GM18858 (cell line): Measurements from ENCODE around the gene SLC16A1.
"Not testable (repeated sequence)": the region's sequence is repeated elsewhere in the genome, so short reads cannot be mapped to it uniquely, and the experiment has no call there.

ENCODE experiments used
- ATAC-seq: cut with Tn5 transposase; IDR thresholded peaks from one replicate; pipeline ENCODE4 v1.9.1; 2021; ENCODE audit not compliant: unreplicated experiment

Gene SLC16A1

GRCh38 chr1:112955773-112956543, at the start of gene SLC16A1:
SLC16A1 (minus strand) TSS chr1:112956196; CDS start chr1:112929308, 26,888 bp downstream.
- peak; percentile 55 for ATAC-seq

GRCh38 chr1:113003751-113004690, 48.0 kb upstream of the SLC16A1 start:
- ATAC-seq: no peak

- no peak for ATAC-seq
These were observed 46.3 kb upstream of the SLC16A1 start for GRCh38 chr1:113002297-113002696.

GRCh38 chr1:112998592-112999235, 42.7 kb upstream of the SLC16A1 start:
- no peak for ATAC-seq

GRCh38 chr1:112997781-112998180, 41.8 kb upstream of the SLC16A1 start:
- no peak for ATAC-seq

- ATAC-seq: no peak
These were observed 39.9 kb upstream of the SLC16A1 start for GRCh38 chr1:112995890-112996289.

- not testable (repeated sequence) for ATAC-seq
These were observed 39.0 kb upstream of the SLC16A1 start for GRCh38 chr1:112995021-112995420.

- ATAC-seq: no peak
These were observed 36.8 kb upstream of the SLC16A1 start for GRCh38 chr1:112992780-112993179.

GRCh38 chr1:112991402-112992120, 35.6 kb upstream of the SLC16A1 start:
- ATAC-seq: no peak

- ATAC-seq: no peak
These were observed 34.3 kb upstream of the SLC16A1 start for GRCh38 chr1:112990271-112990670.

GRCh38 chr1:112988367-112988766, 32.4 kb upstream of the SLC16A1 start:
- ATAC-seq: no peak

- no peak for ATAC-seq
These were observed 29.1 kb upstream of the SLC16A1 start for GRCh38 chr1:112985123-112985522.

GRCh38 chr1:112983537-112984131, 27.6 kb upstream of the SLC16A1 start:
- no peak for ATAC-seq

GRCh38 chr1:112982853-112983536, 27.0 kb upstream of the SLC16A1 start:
- no peak for ATAC-seq

- ATAC-seq: no peak
These were observed 26.3 kb upstream of the SLC16A1 start for GRCh38 chr1:112982328-112982727.

- ATAC-seq: not testable (repeated sequence)
These were observed 25.8 kb upstream of the SLC16A1 start for GRCh38 chr1:112981834-112982233.

GRCh38 chr1:112981426-112981825, 25.4 kb upstream of the SLC16A1 start:
- ATAC-seq: no peak

GRCh38 chr1:112975336-112975735, 19.3 kb upstream of the SLC16A1 start:
- no peak for ATAC-seq

GRCh38 chr1:112974646-112975045, 18.6 kb upstream of the SLC16A1 start:
- no peak for ATAC-seq

- ATAC-seq: no peak
These were observed 17.8 kb upstream of the SLC16A1 start for GRCh38 chr1:112973788-112974187.
